Activated CD8-positive, alpha-beta memory T cell treated with anti-CD3 and anti-CD28 coated beads, Interleukin-2, amount 50 U/mL, for 4 hours (primary cell): Measurements from ENCODE around the gene CCL4L2.
"Not testable (repeated sequence)": the region's sequence is repeated elsewhere in the genome, so short reads cannot be mapped to it uniquely, and the experiment has no call there.

Source experiments
- DNase-seq: peaks from one replicate; pipeline ENCODE4 v3.0.0-alpha.2; 2020

The CCL4L2 gene

DNA sequence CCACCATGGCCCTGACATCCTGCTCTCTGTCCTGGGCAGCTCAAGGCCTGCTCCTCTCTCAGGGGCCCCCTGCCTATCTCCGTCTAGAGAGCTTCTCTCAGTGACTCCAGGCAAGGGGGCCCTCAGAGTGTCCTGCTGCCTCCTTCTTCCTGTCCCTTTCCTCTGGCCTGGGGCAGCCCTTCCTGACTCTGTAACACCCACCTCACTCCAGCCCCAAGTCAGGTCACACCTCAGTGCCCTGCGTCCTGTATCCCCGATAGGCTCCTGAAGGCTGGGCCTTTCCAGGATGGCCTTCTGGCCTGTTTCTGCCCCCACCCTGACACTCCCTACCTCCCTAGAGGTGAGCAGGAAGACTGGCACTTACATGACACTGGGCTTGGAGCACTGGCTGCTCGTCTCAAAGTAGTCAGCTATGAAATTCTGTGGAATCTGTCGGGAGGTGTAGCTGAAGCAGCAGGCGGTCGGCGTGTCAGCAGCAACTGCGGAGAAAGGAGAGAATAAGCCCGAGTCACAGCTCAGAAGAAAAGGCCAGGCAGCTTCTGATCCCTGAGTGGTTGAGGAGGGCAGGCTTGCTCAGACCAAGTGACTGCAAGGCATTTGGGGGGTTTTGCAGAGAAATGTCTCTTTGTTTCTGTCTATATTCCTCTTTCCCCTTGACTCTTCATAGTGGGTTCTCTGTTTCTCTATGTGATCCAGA lies 15.3 kb upstream of the CCL4L2 start:
- DNase-seq, result no peak

DNA sequence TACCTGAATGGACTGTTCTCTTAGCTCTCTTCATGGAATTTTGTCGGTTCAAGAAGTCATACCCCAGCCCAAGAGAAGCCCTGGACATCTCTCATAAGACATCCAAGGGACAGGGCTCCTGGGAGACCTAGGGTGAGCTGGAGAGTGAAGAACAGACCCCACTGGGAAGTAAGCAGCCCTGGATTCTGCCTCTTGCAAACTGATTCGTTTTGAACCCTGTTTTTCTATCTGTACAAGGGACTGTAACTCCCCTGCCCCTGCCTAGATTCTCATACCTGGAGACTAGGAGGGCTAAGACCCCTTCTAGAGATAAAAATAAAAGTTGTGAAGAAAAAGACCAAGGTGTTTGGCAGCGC lies 14.8 kb upstream of the CCL4L2 start:
- DNase-seq, result no peak

DNA sequence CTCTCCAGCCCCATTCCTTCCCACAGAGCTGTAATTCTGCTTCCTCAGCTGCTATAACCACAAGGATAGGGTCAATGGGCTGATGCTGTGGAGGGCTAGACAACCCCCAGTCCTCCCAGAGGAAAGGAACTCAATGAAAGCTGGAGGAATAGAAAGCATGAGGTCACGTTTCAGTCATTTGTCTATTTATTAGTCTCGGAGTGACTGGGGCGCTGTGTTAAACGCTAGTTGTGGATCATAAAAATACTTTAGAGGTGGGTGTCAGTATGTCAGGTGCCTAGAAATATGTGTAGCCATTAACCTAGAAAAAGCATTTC lies 13.5 kb upstream of the CCL4L2 start:
- DNase-seq, result no peak

DNA sequence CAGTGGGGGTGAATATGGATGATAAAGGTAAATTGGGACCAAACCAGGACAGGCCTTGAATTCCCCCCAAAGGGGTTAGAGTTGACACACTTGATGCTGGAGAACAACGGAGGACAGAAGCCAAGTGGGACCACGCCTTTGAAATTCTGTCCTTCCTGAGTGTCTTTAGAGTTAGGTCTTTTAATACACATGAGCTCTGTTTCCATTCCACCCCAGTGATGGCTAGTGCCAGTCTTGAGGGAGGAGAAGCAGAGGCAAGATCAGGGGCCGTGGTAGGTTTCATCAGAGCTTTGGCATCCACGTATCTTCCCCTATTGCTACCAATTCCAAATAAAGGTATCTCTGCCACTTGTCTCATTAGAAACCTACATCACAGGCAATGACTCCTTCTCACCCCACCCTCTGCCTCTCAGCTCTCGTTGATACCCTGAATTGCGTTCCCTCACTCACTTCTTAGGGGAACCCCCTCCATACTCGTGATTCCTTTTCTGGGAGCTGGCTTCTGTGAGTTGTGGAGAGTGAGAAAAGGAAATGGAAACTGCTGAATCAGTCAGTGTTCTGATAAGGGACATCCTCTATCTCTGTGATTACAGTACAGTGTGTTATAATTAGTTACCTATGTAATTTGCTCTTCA lies 11.9 kb upstream of the CCL4L2 start:
- no peak for DNase-seq

DNA sequence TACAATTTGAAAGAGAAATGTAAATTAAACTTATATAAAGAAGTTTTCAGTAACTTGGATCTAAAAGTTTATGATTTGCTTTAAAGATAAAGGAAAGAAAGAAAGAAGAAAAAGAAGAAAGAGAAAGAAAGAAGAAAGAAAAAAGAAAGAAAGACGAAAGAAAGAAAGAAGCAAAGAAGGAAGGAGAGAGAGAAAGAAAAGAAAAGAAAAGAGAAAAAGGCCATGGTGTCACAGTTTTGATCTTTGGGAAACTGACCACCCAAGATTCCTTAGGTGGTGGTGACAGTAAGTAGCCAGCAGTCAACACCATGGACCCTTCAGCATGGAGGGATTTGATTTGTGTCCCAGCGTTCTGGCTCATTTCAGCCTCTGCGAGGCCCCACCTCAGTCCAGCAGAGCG lies 9.8 kb upstream of the CCL4L2 start:
- not testable (repeated sequence) for DNase-seq

DNA sequence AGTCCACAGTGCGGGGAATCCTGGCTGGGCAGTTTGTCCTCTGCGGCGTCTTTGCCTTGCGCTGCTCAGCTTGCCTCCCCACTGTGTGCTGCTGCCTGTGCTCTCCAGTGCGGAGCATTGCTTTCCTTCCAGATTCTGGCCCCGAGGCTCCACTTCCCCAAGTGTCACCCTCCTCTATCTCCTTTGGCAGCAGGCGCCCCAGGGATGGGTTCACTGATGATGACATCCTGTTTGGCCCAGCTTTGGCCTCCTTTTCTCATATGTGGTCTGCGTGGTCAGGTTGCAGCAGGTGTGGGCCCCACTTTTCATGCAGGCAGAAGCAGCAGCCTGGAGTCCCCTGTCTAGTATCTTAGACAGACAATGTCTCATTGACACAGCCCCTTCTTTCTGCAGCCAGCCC lies 9.4 kb upstream of the CCL4L2 start:
- DNase-seq, result not testable (repeated sequence)

DNA sequence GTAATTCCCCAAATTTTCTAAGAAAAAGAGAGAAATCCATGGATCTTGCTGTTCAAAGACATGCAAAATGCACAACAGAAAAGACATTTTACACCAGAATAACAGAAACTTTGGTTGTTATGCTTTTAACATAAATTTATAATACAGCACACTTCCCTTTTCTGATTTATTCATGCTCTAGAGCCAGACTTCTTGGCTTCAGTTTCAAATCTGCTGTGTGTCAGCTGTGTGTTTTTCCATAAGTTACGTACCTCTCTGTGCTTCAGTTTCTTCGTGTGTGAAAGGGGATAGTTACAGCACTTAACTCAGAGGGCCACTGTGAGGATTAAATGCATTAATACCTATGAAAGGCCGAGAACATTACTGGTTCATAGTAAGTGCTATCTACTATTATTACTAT lies 7.5 kb upstream of the CCL4L2 start:
- DNase-seq, result no peak

DNA sequence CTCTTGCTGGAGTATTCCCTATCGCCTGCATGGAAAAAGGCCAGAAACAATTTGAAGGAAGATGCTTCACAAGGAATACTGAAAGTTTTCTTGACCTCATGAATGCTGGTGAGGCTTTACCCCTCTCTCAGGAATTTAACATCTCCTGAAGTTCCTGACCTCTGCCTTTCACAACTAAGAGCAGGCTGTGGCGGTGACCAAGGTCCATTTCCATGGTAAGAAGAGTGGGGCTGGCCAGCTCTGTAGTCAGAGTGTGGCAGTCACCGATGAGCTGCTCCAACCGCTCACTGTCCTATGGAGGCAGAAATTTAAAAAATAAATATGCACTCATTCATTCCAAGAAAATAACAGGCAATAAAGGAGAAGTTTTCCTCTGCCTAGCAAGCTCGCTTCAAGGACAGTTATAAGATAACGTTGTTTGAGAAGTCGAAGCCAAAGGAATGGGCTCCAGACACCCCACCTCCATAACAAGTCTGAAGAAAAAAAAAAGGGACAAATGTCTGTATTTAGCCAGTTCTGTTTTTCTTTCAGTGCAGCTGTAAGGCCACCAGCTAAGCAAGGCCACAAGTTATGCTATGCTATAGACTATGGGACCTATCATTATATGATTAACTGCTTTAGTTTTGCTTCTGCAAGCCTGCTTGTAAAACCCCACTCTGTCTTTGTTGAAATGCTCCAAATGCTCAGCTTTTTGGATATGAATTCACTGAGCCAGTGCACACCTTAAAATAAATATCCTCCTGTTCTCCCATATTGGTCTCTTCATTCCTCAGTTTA lies 6.0 kb upstream of the CCL4L2 start:
- no peak for DNase-seq

DNA sequence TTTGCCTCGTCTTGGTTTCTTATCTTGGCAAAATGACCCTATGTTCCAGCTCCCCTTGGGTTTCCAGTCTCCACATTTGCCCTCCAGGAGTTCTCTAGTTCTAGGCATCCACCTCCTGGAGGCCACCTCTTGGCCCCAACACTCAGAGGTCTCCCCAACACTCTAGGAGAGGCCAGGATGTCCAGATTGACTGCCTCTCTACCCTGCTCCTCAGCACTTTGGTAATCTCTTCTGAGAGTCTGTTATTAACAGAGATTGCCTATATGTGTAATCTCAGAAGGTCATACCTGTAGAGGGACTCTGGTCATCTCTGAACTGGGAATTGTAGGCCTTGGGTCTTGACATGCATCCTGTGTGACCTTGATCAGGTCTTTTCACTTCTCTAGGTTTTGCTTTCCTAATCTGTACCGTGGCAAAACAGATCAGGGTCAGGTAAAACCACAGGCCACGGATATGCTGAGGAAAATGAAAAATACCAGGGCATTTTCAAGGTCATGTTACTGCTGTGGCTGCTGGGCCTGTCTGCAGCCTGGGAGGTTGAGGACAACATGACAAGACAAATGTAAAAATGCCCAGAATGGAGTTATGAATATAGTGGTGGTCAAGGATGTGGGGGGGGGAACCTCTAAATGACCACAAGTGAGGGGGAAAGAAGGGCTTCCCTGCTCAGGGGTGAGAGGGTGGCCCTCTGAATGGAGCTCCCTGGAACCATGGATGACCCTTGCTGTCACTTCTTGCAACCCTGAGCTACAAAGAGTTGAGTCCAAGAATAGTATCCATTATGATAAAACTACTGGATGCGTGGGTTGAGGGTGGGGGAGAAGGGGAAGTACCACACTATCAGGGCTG lies 5.0 kb upstream of the CCL4L2 start:
- DNase-seq, result no peak

DNA sequence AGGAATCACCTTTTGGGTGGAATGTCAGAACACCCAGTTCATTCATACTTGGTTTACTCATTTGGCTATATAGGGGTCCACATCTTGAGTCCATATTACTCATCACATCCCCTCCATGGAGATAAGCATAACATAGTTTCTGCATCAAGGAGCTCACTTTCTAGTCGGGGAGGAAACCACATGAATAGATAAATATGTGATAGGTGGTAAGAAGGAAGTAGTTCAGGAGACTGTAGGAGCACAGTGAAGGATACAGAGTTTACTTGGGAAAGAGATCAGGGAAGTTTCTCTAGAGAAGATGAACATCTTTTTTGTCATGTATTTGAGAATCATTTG lies 4.4 kb upstream of the CCL4L2 start:
- DNase-seq, result not testable (repeated sequence)

DNA sequence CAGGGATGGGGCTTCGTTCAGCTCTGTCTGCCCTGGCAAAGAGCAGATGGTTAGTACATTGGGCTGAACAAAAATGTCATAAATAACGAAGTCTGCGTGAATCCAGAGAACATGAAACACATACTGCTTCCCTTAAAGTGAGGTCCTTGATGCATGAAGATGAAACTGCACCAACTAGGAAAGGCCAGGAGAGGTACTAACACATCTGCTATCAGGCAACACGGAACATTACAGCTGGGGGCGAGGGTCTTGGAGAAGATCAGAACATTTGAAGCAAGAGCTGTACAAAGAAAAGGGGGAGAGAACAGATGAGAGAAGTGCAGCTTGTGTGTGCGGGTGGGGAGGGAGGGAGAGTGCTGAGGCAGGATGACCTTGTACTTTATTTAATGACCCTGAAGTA lies 3.5 kb upstream of the CCL4L2 start:
- not testable (repeated sequence) for DNase-seq

DNA sequence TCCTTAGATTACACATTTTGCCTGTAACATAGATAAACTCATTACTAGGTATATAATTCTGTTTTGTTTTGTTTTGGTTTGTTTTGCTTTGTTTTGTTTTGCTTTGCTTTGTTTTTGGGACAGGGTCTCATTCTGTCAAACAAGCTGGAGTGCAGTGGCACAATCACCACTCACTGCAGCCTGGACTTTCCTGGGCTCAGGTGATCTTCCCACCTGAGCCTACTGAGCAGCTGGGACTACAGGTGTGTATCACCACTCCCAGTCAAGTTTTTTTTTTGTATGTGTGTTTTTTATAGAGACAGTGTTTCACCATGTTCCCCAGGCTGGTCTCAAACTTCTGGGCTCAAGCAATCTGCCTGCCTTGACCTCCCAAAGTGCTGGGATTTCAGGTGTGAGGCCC lies 1.3 kb upstream of the CCL4L2 start:
- no peak for DNase-seq

DNA sequence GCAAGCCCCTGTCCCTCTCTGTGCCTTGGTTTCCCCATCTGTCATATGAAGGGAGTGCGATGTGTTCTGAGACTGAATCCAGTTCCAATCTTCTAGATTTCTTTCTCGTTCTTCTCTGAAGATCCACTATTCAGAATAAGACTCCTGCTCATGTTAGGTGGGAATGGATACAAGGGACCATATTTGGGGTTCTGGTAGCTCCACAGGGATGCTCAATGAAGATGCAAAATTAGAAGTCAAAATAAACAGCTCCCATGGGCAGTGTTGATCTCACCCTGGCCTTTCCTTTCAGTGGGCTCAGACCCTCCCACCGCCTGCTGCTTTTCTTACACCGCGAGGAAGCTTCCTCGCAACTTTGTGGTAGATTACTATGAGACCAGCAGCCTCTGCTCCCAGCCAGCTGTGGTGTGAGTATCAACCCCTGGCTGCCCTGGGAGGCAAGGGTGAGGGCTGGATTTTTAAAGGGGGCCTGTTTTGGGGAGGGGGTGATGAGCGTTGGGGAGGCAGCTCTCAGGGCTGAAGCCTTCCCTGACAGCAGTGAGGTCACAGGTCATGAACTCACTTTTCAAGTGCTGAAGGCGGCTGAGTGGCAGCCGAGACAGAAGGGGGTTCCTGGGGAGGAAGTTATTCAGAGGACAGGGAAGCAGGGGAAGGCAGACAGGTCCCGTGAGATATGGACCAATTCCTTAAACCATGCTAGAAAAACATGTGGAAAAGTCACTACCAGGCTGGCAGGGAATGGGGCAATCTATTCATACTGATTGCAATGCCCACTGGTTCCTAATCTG lies 815 bp downstream of the CCL4L2 start:
- DNase-seq, result not testable (repeated sequence)

DNA sequence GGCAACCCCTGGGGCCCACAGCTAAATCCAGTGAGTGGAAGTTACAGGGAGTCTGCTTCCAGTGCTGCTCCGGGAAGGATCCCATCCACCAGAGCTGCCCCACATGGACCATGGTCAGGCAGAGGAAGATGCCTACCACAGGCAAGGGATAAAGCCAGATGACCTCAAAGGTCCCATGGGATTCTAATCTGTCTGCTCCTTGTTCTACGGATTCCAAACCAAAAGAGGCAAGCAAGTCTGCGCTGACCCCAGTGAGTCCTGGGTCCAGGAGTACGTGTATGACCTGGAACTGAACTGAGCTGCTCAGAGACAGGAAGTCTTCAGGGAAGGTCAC lies 1.4 kb downstream of the CCL4L2 start:
- no peak for DNase-seq

DNA sequence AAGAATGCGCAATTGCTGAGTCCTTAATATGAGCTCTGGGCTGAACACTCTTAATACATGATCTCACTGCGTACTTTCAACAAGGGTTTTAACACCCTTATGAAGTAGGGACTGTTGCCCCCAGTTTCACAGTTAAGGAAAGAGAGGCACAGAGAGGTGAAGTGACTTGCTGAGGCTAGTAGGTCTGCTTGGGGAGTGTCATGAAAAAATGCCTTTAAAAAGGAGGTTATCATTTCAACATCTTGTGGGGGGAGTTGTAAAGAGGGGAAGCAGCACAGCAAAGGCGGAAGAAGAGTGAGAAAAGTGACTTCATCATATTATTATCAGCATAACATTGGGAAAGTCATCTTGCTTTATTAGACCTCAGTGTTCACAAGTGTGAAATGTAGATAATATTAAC lies 2.1 kb downstream of the CCL4L2 start:
- no peak for DNase-seq

DNA sequence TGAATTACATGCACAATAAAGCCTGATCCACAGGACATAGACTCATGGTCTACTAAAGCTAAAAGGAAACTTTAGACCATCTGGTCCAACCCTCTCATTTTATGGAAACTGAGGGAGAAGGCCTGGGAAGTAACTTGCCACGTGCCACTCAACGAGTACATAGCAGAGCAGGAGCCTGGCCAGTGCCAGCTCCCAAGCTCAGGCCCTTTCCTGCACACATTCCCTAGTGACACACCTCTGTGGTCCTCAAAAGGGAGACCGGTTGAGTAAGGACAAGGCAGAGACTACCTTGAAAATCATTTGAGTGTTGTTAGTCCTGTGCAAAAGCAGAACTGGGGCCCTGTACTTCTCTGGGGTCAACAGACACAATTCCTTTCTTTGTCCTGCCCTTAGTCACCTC lies 2.8 kb downstream of the CCL4L2 start:
- DNase-seq, result no peak

DNA sequence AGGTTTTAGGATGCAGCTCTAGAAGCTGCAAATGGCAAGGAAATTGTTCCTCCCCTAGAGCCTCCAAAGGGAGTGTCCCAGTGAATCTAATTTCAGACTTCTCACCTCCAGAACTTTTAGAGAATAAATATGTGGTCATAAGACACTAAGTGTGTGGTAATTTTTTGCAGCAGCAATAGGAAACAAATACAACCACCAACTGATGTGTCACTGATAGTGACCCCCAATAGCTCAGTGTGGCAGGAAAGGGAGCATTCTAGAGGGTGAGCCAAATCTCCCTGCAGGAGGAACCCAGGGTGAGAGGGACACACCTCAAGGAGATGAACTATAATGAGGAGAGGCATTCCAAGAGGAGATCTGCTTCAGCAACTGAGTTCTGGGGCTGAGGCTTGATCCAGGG lies 4.1 kb downstream of the CCL4L2 start:
- DNase-seq, result no peak

DNA sequence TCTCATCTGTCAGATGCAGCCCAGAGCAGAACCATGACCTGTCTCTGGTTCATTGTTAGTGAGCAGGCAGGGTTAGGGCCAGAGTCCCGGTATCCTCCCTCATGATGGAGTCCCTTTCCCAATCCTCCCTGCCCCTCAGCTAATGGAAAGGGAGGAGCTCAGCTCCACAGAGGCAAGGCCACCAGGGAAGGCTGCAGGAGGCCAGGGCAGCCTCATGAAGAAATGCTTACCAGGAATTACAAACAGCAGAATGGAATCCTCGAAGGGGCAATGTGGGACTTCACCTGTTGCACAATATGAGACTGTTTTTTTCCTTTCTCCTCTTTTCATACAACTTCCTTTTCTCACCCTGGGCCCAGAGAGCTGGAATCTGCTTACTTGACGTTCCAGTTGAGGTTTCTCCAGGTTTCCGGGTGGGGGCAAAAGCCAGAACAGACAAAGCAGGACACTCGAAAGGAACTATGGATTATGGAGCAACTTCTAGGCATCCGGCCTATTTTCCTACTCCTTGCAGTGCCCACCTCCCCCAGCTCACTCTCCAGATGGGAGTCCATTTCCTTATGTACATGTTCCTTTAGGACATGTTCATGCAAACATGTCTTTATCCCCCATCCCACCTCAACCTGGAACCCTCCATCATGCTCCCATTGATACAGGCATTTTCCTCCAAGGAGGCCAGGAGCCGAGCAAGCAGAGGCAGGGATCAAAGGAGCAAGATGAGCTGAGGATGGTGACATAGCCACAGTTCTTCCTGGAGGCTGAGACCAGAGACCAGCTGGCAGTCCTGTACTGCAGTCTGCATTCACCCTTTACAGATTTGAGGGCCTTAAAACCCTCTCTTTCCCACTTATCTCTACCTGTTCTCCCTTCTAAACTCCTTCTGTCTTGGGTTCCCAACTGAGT lies 4.8 kb downstream of the CCL4L2 start:
- not testable (repeated sequence) for DNase-seq

DNA sequence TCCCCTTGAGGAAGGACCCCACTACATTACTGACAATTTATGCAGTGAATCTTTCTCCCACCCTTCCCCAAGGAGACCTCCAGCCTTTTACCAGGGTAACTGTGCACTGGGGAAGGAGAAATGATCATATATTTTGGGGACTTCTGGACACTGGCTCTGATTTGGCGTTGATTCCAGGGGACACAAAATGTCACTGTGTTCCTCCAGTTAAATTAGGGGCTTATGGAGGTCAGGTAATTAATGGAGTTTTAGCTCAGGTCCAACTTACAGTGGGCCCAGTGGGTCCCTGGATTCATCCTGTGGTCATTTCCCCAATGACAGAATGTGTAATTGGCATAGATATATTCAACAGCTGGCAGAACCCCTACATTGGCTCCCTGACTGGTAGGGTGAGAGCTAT lies 8.7 kb downstream of the CCL4L2 start:
- DNase-seq, result not testable (repeated sequence)

DNA sequence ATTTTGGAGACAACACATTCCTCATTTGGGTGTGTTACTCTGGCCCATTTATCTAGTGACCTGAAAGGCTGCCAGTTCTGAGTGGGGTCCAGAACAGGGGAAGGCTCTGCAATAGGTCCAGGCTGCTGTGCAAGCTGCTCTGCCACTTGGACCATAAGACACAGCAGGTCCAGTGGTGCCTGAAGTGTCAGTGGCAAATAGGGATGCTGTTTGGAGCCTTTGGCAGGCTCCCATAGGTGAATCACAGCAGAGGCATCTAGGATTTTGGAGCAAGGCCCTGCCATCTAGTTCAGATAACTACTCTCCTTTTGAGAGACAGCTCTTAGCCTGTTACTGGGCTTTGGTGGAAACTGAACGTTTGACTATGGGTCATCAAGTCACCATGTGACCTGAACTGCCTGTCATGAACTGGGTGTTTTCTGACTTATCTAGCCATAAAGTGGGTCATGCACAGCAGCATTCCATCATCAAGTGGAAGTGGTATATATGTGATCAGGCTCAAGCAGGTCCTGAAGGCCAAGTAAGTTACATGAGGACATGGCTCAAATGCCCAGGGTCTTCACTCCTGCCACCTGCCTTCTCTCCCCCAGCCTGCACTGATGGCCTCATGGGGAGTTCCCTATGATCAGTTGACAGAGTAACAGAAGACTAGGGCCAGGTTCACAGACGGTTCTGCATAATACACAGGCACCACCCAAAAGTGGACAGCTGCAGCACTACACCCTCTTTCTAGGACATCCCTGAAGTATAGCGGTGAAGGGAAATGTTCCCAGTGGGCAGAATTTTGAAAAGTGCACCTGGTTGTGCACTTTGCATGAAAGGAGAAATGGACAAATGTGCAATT lies 10.1 kb downstream of the CCL4L2 start:
- not testable (repeated sequence) for DNase-seq

DNA sequence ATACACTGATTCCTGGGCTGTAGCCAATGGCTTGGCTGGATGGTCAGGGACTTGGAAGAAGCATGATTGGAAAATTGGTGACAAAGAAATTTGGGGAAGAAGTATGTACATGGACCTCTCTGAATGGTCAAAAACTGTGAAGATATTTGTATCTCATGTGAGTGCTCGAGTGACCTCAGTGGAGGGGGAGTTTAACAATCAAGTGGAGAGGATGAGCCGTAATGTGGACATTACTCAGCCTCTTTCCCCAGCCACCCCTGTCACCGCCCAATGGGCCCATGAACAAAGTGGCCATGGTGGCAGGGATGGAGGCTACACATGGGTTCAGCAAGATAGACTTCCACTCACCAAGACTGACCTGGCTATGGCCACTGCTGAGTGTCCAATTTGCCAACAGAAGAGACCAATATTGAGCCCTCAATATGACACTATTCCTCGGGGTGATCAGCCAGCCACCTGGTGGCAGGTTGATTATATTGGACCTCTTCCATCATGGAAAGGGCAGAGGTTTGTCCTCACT lies 10.8 kb downstream of the CCL4L2 start:
- DNase-seq, result not testable (repeated sequence)
